GM19438 (cell line): ENCODE measurements around the gene SAMD11.
"Not testable (repeated sequence)": the region's sequence is repeated elsewhere in the genome, so short reads cannot be mapped to it uniquely, and the experiment has no call there.

Experiments
- ATAC-seq: cut with Tn5 transposase; IDR thresholded peaks from one replicate; pipeline ENCODE4 v1.9.1; 2021; ENCODE audit warnings: low read depth; ENCODE audit not compliant: unreplicated experiment

Gene SAMD11

DNA sequence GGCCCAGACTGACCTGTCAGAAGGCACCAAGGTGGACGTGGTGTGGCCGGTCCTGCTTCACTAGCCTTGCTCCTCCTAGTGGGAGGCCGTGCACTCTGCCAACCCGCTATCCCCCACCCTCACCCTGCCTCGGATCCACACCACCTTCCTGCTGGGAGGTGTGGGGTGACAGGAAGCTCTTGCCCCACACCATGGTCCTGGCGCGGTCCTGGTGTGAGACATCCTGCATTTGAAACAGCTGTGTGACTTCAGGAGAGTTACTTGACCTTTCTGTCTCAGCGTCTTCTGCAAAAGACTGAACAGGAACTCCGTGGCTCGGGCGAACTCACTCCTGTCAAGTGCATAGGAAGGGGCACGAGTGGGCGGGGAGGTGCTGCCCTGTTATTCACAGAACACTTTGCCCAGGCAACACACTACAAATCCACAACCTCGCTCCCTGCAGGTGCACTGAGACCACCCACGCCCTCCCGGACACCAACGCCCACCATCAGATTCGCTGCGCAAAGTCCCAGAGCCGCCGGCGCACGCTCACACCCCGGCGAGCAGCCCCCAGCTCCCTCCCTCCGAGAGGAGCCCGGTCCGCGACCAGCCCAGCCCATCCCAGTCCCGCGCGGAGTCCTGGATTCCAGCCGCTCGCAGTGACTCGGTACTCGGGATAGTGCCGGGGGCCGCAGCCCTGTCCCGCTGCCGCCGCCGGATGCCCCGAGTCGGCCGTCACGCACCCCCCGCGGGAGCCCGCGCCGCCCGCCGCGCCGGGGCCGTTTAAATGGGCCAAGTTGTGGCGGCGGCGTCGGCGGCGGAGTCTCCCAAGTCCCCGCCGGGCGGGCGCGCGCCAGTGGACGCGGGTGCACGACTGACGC, at the start of gene SAMD11:
SAMD11 (plus strand) TSS at position 793 of the 860 bp plus-strand sequence. CDS start 509 bp downstream, outside the sequence.
- no peak for ATAC-seq

DNA sequence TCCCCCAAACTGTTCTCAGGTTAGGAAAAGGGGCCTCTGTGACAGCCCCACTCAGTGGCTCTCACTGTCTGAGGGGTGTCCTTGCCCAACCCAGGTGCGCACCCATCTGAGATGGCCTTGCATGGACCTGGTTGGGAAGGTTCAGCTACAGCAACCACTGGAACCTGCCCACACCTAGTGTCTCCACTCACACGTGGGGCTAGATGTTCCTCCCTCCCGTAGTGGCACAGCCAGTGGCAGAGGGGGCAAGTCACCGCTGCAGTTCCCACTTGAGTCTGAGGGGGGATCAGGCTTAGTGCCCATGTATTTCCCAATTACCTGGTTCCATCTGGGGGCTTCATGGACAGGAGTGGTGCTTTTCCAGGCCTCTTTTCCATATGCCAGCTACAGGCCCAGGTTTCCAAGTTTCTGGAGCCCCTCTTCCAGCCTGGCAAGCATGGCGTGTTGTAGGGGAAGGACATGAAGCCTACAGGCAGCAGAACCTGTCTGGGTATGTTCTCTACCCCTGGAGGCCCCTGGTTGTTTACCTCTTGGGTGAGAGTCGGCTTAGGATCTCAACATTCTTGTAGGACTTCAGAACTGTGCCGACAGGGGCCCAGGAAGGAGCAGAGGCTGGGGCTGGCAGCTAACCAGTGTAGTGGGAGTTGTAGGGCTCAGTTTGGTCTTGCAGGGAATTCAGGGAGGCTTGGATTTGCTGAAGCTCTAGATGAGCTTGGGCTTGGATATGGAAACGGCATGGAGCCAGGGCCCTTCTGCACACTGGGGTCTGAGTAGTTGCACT, 47.1 kb upstream of the SAMD11 start:
- ATAC-seq: not testable (repeated sequence)

- ATAC-seq: not testable (repeated sequence)
Measured at GRCh38 chr1:877209-877986, 46.3 kb upstream of the SAMD11 start.

- not testable (repeated sequence) for ATAC-seq
Measured at GRCh38 chr1:880511-880910, 43.2 kb upstream of the SAMD11 start.

- not testable (repeated sequence) for ATAC-seq
Measured at GRCh38 chr1:880915-881314, 42.8 kb upstream of the SAMD11 start.

DNA sequence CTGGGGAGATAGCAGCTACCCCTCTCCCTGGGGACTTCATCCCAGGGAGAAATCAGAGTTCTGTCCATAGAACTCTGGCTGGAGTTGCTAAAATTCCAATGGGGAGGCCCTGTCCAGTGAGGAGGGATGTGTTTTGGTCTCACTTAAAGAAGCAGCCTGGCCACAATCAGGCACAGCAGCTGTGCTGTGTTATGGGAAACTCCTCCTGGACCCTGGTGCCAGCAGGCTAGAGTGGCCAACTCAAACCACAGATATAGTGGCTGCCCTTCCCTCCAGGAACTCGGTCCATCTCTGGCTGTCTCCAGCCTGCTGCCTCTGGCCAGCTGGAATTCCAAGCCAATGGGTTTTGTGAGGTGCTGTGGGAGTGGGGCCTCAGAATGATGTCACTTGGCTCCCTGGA, 37.4 kb upstream of the SAMD11 start:
- no peak for ATAC-seq

DNA sequence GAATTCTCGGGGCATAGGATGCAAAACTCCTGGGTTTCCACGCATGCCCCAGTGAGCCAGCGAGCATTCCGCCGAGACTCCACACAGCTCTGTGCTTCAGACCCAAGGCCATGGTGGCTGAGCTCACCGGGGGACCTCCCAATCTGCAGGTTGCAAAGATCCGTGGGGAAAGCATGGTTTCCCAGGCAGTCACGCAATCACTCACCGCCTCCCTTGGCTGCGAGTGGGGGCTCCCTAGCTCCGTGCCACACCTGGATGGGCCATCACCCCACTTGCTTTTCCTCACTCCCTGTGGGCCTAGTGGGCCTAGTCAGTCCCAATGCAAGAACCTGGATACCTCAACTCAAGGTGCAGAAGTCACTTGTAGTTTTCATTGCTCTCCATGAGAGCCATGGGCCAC, 37.0 kb upstream of the SAMD11 start:
- ATAC-seq: no peak

DNA sequence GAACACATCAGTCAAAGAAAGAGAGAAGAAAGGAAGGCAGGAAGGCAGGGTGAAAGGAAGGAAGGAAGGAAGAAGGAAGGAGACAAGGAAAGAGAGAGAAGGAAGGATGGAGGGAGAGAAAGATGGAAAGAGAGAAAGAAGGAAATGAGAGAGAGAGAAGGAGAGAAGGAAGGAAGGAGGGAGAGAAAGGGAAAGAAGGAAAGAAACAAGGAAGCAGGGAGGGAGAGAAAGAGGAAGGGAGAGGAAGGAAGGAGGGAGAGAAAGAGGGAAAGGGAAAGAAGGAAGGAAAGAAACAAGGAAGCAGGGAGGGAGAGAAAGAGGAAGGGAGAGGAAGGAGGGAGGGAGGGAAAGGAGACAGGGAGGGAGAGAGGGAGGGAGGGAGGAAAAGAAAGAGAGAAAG, 35.4 kb upstream of the SAMD11 start:
- ATAC-seq: no peak

DNA sequence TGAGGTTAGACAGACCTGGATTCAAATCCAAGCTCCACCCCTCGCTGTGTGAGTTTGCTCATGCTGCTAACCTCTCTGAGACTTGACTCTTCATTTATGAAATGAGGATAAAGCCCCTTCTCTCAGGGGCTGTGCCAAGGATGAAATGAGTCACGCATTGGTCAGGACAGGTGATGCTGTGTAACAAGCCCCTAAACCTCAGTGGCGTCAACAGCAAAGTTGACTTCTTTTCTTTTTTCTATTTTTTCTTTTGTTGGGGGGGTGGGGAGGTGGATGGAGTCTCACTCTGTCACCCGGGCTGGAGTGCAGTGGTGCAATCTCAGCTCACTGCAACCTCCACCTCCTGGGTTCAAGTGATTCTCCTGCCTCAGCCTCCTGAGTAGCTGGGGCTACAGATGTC, 33.9 kb upstream of the SAMD11 start:
- ATAC-seq: not testable (repeated sequence)

DNA sequence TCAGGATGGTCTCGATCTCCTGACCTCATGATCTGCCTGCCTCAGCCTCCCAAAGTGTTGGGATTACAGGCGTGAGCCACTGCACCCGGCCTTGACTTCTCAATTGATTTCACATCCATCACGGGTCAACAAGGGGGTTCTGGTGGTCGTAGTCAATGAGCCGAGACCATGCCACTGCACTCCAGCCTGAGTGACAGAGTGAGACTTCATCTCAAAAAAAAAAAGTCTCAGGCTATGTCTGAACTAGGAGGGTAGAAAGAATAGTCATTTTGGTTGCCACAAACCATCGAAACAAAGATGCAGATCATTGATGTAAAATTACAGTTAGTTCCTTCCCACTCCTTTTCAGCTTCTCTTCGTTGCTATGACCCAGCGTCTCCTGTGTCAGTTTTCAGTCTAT, 33.5 kb upstream of the SAMD11 start:
- ATAC-seq: not testable (repeated sequence)

DNA sequence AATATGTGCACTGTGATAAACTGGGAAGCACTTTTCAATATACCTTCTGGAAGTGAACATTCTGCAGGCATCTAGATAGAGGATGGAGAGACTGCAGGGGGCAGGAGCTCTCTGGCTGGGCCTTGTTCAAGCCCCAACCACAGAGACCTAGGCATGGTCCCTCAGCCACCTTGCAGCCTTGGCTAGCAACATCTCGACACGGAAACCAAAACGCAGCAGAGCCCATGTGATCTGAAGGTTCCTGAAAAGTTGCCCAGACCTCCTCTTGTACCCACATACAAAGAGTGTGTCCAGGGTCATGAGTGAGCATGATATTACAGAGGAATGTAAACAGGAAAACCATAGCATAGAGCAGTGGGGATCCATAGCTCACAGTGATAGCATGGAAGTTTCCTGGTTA, 33.1 kb upstream of the SAMD11 start:
- ATAC-seq: no peak

DNA sequence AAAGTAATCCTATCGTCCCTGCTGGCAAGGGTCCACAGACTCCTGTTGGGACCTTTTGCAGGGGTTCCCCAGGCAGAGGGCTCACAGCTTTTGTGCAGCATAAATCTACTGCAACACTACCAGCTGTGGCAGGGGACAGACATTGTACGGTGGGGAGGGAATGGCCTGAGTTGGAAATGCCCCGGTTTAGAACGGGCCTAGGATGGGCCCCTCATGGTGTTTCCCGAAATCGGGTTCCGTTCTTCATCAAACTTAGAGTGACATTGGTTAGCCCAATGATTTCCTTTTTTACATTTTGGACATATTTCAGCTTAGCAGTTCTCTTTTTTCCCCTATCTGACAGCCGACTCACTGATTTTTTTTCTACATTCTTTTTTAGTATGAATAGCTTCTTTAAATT, 26.5 kb upstream of the SAMD11 start:
- ATAC-seq: no peak

- not testable (repeated sequence) for ATAC-seq
Measured at GRCh38 chr1:897951-898350, 25.8 kb upstream of the SAMD11 start.

DNA sequence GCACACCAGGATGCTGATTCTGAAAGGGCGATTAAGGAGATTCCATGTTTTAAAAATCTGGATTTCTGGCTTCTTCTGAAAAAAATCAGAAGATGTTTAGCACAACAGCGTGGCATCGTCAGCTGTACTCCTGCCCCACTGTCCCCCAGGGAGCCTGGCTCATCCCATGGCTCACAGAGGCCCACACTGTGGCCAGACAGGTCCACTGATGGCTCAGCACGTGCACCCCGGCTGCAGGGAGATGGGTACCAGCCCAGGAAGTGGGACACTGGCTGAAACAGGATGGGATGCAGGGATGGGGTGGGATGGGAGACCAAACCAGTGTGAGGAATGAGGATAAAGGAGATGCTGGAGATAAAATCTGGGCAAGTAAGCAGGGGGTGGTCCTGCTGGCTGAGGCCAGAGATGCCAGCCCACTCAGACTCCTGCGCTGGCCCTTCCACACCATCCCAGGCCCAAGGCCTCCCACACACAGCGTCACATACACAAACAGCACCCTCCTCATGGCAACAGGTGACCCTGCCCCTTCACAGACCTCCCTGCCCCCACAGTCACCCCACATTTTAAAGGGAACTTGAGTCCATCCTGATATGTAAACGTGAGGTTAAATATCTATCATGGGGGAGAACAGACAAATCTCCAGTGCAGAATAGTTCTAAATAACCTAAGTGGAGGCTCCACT, 23.9 kb upstream of the SAMD11 start:
- no peak for ATAC-seq

- ATAC-seq: no peak
Measured at GRCh38 chr1:901108-901859, 22.4 kb upstream of the SAMD11 start.

DNA sequence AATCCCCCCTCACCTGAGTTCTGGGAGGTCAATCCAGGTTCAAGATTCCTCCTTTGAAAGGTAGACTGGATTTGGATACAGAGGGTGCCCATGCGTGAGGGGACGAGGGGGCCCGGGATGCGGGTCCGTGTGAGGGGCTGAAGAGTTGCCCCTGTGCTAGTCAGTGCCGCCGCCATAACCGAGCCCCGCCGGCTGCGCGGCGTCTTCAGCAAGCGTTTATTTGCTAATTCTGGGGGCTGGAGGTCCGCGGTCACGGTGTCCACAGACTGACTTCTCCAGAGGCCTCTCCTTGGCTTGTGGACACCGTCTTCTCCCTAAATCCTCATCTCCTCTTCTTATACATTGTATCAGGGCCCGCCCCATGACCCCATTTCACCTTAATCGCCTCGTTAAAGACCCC, 20.9 kb upstream of the SAMD11 start:
- no peak for ATAC-seq

GRCh38 chr1:903305-903704, 20.4 kb upstream of the SAMD11 start:
- ATAC-seq: no peak

DNA sequence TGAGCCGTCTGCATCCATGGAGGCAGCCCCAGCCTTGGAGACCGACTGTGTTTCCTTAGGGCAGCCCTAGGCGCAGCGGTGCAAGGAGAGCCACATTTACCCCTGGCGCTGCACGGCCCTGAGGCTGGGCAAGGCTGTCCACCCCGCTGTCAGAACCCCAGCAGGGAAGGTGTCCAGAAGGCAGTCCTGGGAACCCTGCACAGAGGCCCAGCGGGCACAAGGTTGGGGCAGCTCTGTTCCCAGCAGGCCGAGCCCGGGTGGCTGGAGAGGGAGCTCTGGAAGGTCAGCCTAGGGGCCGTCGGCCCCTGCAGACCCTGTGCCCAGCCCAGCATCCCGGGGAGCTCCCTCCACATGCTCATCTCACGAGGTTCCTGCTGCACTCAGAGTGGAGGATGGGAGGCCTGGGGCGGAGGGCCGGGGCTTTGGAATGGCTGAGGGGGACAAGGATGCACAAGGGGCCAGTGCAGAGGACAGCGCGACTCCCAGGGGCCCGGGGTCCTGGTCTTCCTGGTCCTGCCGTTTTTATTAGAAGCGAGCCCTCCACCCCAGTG, 19.9 kb upstream of the SAMD11 start:
- ATAC-seq: no peak

DNA sequence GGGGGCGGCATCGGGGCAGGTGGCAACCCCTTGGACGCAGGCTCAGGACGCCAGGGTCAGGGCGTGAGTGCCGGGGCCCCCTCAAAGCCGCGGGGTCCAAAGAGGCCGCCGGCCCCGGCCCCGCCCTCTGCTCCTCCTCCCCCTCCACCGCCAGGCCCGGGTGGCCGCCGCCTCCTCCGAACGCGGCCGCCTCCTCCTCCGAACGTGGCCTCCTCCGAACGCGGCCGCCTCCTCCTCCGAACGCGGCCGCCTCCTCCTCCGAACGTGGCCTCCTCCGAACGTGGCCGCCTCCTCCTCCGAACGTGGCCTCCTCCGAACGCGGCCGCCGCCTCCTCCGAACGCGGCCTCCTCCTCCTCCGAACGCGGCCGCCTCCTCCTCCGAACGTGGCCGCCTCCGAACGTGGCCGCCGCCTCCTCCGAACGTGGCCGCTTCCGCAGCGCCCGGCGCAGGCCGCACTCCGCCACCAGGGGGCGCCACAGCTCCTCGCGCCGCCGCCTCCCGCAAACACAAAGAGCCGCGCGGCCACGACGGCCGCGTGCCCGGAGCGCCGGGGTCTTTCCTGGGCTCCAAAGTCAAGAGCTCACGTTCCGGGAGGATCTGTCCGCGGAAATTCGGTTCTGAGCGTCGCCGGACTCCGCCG, 19.3 kb upstream of the SAMD11 start:
- ATAC-seq: no peak
